ENCODE measurements around the gene CNTNAP4. TPM values are rescaled to one million over a fixed set of nuclear protein-coding genes. Genes with fewer than 3 reads are reported as not detected.

CNTNAP4 gene
- total RNA-seq, 1 donor from 2014 or later: not detected

- H3K36me3 Mint-ChIP-seq (ENCODE audit: low read depth): no peaks in the 10 kb centered on the region
- no peaks in the 10 kb centered on the region for H3K4me1 Mint-ChIP-seq (ENCODE audit: low read depth)
- H3K27ac Mint-ChIP-seq: no peak overlapping the region
- H3K9me3 Mint-ChIP-seq: peaks cover 10% of the 10 kb centered on the region
- no peak for DNase-seq (ENCODE audit: low spot score)
- intact Hi-C loops (cut with micrococcal nuclease): no loop called here
- H3K4me3 Mint-ChIP-seq: no peak overlapping the region
- H3K27me3 Mint-ChIP-seq (ENCODE audit: insufficient read depth): no peaks in the 10 kb centered on the region
Observed at GRCh38 chr16:76381096-76381495, 103.9 kb downstream of the CNTNAP4 start.

- H3K27ac Mint-ChIP-seq: no peak overlapping the region
- DNase-seq (ENCODE audit: low spot score): no peak
- peaks cover 10% of the 10 kb centered on the region for H3K9me3 Mint-ChIP-seq
- H3K36me3 Mint-ChIP-seq (ENCODE audit: low read depth): no peaks in the 10 kb centered on the region
- intact Hi-C loops (cut with micrococcal nuclease): no loop called here
- no peaks in the 10 kb centered on the region for H3K27me3 Mint-ChIP-seq (ENCODE audit: insufficient read depth)
- H3K4me1 Mint-ChIP-seq (ENCODE audit: low read depth): no peaks in the 10 kb centered on the region
- H3K4me3 Mint-ChIP-seq: no peak overlapping the region
Observed at GRCh38 chr16:76385601-76386230, 108.5 kb downstream of the CNTNAP4 start.

DNA sequence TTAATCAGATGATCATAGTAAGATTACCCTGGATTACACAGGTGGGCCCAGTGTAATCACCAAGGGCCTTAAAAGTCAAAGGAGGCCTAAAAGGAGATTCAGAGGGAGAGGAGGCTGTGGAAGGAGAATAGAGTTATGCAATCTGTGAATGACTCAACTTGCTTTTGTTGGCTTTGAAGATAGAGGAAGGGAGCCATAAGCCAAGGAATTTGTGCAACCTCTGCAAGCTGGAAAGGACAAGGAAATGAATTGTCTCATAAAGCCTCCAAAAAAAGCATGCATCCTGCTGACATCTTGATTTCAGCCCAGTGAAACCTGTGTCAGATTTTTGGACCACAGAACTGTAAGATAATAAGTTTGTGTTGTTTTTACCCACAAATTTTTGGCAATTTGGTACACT lies 109.6 kb downstream of the CNTNAP4 start:
- Mint-ChIP-seq H3K27me3 (ENCODE audit: insufficient read depth) (no peaks in the 10 kb centered on the region), H3K36me3 (ENCODE audit: low read depth) (no peaks in the 10 kb centered on the region), H3K4me3 (no peak overlapping the region), H3K4me1 (ENCODE audit: low read depth) (no peaks in the 10 kb centered on the region), H3K27ac (no peak overlapping the region), H3K9me3 (peaks cover 3% of the 10 kb centered on the region)
- DNase-seq (ENCODE audit: low spot score): no peak
- intact Hi-C loops (cut with micrococcal nuclease): no loop called here

DNA sequence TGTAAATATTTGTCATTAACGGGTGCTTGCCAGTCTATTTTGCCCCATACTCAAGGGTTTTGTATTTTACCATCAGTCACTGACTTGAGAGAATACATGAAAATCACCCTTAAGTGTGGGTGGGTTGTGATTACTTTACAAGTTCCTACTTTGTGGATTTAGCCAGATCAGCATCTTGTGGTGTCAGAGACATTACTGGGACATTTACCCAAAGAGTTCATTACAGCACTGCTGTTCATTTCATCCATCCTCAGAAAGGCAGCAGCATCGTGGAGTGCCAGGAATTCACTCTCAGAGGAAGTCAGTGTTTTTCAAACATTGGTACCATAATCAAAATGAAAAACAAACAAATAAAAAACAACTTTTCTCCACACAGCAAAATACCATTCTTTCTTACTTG lies 110.8 kb downstream of the CNTNAP4 start:
- Mint-ChIP-seq H3K36me3 (ENCODE audit: low read depth) (no peaks in the 10 kb centered on the region), H3K9me3 (peaks cover 3% of the 10 kb centered on the region), H3K27ac (no peak overlapping the region), H3K4me3 (no peak overlapping the region), H3K27me3 (ENCODE audit: insufficient read depth) (no peaks in the 10 kb centered on the region), H3K4me1 (ENCODE audit: low read depth) (no peaks in the 10 kb centered on the region)
- intact Hi-C loops (cut with micrococcal nuclease): no loop called here
- no peak for DNase-seq (ENCODE audit: low spot score)

- no peaks in the 10 kb centered on the region for H3K9me3 Mint-ChIP-seq
- H3K4me1 Mint-ChIP-seq (ENCODE audit: low read depth): no peaks in the 10 kb centered on the region
- no peak overlapping the region for H3K4me3 Mint-ChIP-seq
- no peak overlapping the region for H3K27ac Mint-ChIP-seq
- intact Hi-C loops (cut with micrococcal nuclease): no loop called here
- H3K27me3 Mint-ChIP-seq (ENCODE audit: insufficient read depth): no peaks in the 10 kb centered on the region
- DNase-seq (ENCODE audit: low spot score): no peak
- no peaks in the 10 kb centered on the region for H3K36me3 Mint-ChIP-seq (ENCODE audit: low read depth)
Observed at GRCh38 chr16:76389126-76389525, 111.9 kb downstream of the CNTNAP4 start.

DNA sequence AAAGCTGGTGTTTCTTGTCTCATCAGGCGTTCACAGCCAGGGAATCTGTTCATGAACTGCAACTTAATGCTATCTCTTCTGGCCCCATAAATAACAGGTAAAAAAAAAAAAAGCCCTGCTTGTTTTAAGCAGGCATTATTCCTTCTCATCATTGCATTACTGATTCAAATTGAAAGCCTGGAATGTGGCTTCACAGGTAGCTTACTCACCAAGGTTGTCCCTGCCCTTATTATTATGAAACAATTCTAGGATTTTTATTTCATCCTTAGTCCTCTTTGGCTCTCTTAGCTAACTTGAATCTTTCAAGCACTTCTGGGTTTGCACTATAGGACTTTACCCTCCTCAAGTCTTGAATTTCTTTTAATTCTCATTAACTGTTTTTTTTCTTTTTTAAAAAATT lies 113.3 kb downstream of the CNTNAP4 start:
- intact Hi-C loops (cut with micrococcal nuclease): no loop called here
- no peak for DNase-seq (ENCODE audit: low spot score)

DNA sequence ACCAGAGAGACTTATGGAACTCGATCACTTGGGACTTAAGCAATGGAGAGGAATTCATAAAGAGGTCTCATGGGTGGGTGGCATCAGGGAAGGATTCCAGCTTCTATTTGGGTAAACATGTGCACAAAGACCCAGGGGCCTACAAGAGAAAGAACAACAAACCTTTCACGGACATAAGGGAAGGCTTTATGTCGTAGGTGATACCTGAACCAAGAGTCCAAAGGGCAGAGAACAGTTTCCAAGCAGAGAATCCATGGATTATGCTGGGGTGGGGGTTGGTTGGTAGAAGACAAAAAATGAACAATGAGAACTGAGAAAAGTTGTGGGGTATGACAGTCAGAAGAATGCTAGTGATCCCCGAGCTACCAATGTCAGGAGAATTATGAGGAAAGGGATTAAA lies 119.8 kb downstream of the CNTNAP4 start:
- intact Hi-C loops (cut with micrococcal nuclease): no loop called here
- no peak overlapping the region for H3K4me3 Mint-ChIP-seq
- no peak for DNase-seq (ENCODE audit: low spot score)
- H3K4me1 Mint-ChIP-seq (ENCODE audit: low read depth): no peaks in the 10 kb centered on the region
- no peaks in the 10 kb centered on the region for H3K9me3 Mint-ChIP-seq
- H3K27ac Mint-ChIP-seq: no peak overlapping the region
- H3K27me3 Mint-ChIP-seq (ENCODE audit: insufficient read depth): no peaks in the 10 kb centered on the region
- H3K36me3 Mint-ChIP-seq (ENCODE audit: low read depth): no peaks in the 10 kb centered on the region

More for the DNA sequence above, 113.3 kb downstream of the CNTNAP4 start:
- Mint-ChIP-seq H3K4me3 (no peak overlapping the region), H3K36me3 (ENCODE audit: low read depth) (no peaks in the 10 kb centered on the region), H3K9me3 (no peaks in the 10 kb centered on the region), H3K4me1 (ENCODE audit: low read depth) (no peaks in the 10 kb centered on the region), H3K27me3 (ENCODE audit: insufficient read depth) (no peaks in the 10 kb centered on the region), H3K27ac (no peak overlapping the region)

- no peak for DNase-seq (ENCODE audit: low spot score)
- Mint-ChIP-seq H3K27ac (no peak overlapping the region), H3K27me3 (ENCODE audit: insufficient read depth) (no peaks in the 10 kb centered on the region), H3K9me3 (no peaks in the 10 kb centered on the region), H3K4me1 (ENCODE audit: low read depth) (no peaks in the 10 kb centered on the region), H3K36me3 (ENCODE audit: low read depth) (no peaks in the 10 kb centered on the region), H3K4me3 (no peak overlapping the region)
- intact Hi-C loops (cut with micrococcal nuclease): no loop called here
Observed at GRCh38 chr16:76409706-76410105, 132.5 kb downstream of the CNTNAP4 start.

- Mint-ChIP-seq H3K27me3 (ENCODE audit: insufficient read depth) (no peaks in the 10 kb centered on the region), H3K4me3 (no peak overlapping the region), H3K9me3 (no peaks in the 10 kb centered on the region), H3K36me3 (ENCODE audit: low read depth) (no peaks in the 10 kb centered on the region), H3K4me1 (ENCODE audit: low read depth) (no peaks in the 10 kb centered on the region), H3K27ac (no peak overlapping the region)
- intact Hi-C loops (cut with micrococcal nuclease): no loop called here
- no peak for DNase-seq (ENCODE audit: low spot score)
Observed at GRCh38 chr16:76421571-76421970, 144.4 kb downstream of the CNTNAP4 start.

DNA sequence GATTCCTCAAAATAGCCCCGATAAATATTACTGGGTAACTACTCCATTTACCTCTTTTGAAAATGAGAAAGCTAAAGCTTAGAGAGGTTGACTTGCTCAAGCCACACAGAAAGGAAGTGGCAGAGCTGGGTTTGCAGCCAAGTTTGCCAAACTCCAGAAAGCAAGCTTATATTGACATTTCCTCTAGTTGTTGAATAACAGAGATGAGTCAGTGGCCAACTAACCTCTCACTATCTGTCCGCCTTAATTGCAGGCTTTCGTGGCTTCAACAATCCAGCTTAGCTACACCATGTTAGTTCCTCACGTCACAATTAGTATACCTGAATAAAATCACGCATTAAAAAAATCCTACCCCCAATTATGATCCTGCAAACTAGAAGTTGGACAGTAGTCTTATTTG lies 151.7 kb downstream of the CNTNAP4 start:
- no peaks in the 10 kb centered on the region for H3K36me3 Mint-ChIP-seq (ENCODE audit: low read depth)
- H3K27ac Mint-ChIP-seq: no peak overlapping the region
- no peak overlapping the region for H3K4me3 Mint-ChIP-seq
- DNase-seq (ENCODE audit: low spot score): no peak
- no peaks in the 10 kb centered on the region for H3K4me1 Mint-ChIP-seq (ENCODE audit: low read depth)
- H3K9me3 Mint-ChIP-seq: no peaks in the 10 kb centered on the region
- intact Hi-C loops (cut with micrococcal nuclease): no loop called here
- no peaks in the 10 kb centered on the region for H3K27me3 Mint-ChIP-seq (ENCODE audit: insufficient read depth)

GRCh38 chr16:76441391-76441790 lies 164.2 kb downstream of the CNTNAP4 start:
- Mint-ChIP-seq H3K9me3 (no peaks in the 10 kb centered on the region), H3K27me3 (ENCODE audit: insufficient read depth) (no peaks in the 10 kb centered on the region)
- intact Hi-C loops (cut with micrococcal nuclease): no loop called here

DNA sequence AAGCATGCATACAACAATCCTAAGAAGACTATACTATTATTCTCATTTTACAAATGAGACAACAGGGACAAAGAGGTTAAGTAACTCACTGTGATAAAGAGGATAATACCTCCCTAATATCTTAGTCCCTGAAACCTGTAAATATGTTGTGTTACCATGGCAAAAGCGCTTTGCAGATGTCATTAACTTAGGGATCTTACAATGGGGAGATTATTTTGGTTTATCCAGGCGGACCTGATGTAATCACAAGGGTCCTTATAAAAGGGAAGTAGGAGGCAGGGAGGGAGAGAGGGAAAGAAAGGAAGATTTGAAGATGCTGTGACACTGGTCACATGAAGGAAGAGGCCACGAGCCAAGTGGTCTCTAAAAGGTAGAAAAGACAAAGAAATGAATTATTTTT lies 164.7 kb downstream of the CNTNAP4 start:
- no peaks in the 10 kb centered on the region for H3K9me3 Mint-ChIP-seq
- no peak overlapping the region for H3K4me3 Mint-ChIP-seq
- H3K4me1 Mint-ChIP-seq (ENCODE audit: low read depth): no peaks in the 10 kb centered on the region
- no peaks in the 10 kb centered on the region for H3K27me3 Mint-ChIP-seq (ENCODE audit: insufficient read depth)
- no peak overlapping the region for H3K27ac Mint-ChIP-seq
- intact Hi-C loops (cut with micrococcal nuclease): no loop called here
- H3K36me3 Mint-ChIP-seq (ENCODE audit: low read depth): no peaks in the 10 kb centered on the region
- DNase-seq (ENCODE audit: low spot score): no peak

More at GRCh38 chr16:76441391-76441790, 164.2 kb downstream of the CNTNAP4 start:
- DNase-seq (ENCODE audit: low spot score): no peak
- Mint-ChIP-seq H3K27ac (no peak overlapping the region), H3K36me3 (ENCODE audit: low read depth) (no peaks in the 10 kb centered on the region), H3K4me3 (no peak overlapping the region), H3K4me1 (ENCODE audit: low read depth) (no peaks in the 10 kb centered on the region)

GRCh38 chr16:76443973-76444372 lies 166.8 kb downstream of the CNTNAP4 start:
- no peaks in the 10 kb centered on the region for H3K4me1 Mint-ChIP-seq (ENCODE audit: low read depth)
- intact Hi-C loops (cut with micrococcal nuclease): no loop called here
- H3K4me3 Mint-ChIP-seq: no peak overlapping the region
- no peaks in the 10 kb centered on the region for H3K36me3 Mint-ChIP-seq (ENCODE audit: low read depth)
- no peaks in the 10 kb centered on the region for H3K27me3 Mint-ChIP-seq (ENCODE audit: insufficient read depth)
- no peaks in the 10 kb centered on the region for H3K9me3 Mint-ChIP-seq
- no peak for DNase-seq (ENCODE audit: low spot score)
- H3K27ac Mint-ChIP-seq: no peak overlapping the region

- H3K9me3 Mint-ChIP-seq: no peaks in the 10 kb centered on the region
- DNase-seq (ENCODE audit: low spot score): no peak
- intact Hi-C loops (cut with micrococcal nuclease): no loop called here
- H3K27me3 Mint-ChIP-seq (ENCODE audit: insufficient read depth): no peaks in the 10 kb centered on the region
- H3K27ac Mint-ChIP-seq: no peak overlapping the region
- H3K4me1 Mint-ChIP-seq (ENCODE audit: low read depth): no peaks in the 10 kb centered on the region
- no peak overlapping the region for H3K4me3 Mint-ChIP-seq
- H3K36me3 Mint-ChIP-seq (ENCODE audit: low read depth): no peaks in the 10 kb centered on the region
Observed at GRCh38 chr16:76444832-76445231, 167.6 kb downstream of the CNTNAP4 start.

All from activated T-helper 1 cell treated with anti-CD3 and anti-CD28 coated beads, Interleukin-12 subunit alpha, Interleukin-12 subunit beta, Interleukin-2, Interleukin-4 antibody, amounts not matched to agents 30 ng/mL and 10 ng/mL and 1 ng/mL, durations not matched to agents 14 hours and 24 hours and 36 hours (primary cell).